ENCODE measurements around the gene MBD6.
"Not testable (repeated sequence)": the region's sequence is repeated elsewhere in the genome, so short reads cannot be mapped to it uniquely, and the experiment has no call there.

The MBD6 gene

DNA sequence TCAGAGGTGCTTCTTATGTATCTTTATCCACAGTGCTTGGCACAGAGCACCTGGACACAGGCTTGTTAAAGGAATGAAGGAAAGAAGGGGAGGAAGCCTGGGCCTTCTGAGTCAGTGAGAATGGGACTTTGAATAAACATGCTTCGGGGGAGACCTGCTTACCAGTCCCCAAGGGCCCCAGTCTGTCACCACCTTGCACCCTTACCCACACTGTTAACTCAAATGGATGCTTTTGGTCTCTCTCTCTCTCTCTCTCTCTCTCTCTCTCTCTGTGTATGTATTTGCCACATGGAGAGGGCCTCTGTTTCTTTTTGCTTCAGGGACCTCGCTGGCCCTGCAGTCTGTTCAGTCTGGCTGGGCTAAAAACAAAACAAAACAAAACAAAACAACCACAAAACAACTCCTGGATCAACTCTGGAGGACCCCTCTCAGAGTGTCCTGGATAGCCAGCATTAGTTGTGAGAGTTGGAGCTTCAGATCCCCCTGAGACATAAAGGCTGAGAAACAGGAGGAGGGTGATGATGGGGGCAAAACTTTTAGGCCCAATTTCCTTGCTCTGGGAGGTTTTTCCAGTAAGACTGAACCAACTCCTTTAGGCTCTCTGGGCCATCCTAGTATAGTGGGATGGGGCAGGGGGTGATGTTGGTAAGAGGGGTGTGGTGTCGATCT is 29.1 kb downstream of the MBD6 start:
- no peak for DNase-seq

DNA sequence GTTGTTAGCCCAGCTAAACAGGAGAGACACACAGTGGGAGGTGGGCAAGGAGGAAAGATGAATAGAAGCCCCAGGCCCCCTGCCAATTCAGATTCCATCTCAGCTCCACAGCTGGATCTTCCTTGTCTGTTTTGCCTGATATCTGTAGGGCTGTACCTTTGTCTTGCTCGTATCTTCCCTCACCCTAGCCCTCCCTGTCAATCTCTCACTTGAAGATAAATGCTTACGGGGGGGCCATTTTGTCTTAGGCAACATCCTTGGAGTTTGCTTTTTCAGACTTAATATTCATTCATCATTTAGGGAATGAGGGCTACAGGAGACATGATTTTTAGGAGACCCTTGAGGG is 29.7 kb downstream of the MBD6 start:
- no peak for DNase-seq

DNA sequence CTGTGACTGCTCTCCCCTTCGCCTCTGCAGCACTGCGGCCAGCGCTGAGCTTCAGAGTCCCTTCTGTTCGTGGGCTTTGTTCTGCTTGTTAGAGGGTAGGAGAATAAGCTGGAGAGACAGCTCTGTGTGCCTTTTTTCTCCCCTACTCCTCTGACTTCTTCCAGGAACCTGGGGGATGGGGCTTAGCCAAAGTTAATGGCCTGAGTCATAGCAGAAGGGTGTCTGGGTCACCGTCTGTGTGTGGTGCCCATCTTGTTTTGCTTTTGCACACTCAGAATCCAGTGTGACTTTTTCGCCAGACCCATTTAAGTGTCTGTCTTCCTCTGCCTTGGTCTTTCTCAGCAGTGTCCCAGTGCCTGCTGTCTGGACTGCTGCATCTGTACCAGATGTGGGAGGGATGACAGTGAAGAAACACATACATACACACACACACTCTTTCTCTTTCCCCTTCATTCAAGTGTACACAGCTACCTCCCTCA is 30.2 kb downstream of the MBD6 start:
- no peak for DNase-seq

DNA sequence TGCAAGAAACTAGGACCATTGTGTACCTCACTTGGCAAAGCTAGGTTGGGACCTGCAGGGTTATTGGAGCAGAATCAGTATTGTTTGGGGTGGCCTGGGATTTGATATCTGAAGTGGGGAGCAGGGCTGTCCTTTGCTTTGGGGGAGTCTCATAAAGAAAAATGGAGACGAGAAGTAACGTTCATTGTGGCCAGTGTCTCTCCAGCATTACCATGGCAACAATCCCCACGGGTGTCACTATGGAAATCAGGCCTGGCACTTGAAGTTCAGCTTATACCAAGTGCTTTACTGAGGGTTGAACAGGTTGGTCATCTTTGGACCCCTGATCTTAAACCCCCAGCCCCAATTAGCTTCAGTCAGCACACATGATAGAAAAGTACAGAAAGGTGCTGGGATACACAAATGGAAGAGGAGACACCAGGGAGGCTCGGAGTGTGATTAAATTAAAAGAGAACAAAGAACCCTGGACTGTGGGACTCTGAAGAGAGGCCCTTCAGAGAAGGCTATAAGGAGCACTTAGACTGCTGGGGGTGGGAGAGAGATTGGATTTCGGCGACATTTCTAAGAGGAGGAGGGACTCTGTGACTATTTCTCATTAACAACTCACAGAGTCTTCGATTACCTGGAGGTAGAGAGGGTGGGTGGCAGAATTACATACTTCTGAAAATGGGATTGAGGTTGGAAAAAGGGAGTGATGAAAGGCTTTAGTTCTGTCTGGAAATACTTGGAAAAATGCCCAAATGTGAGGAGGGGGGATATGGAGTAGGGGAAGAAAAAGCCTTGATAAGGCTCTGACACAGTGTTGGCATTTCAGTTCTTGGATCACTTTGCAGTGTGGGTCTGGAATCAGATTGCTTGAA is 30.9 kb downstream of the MBD6 start:
- no peak for DNase-seq

DNA sequence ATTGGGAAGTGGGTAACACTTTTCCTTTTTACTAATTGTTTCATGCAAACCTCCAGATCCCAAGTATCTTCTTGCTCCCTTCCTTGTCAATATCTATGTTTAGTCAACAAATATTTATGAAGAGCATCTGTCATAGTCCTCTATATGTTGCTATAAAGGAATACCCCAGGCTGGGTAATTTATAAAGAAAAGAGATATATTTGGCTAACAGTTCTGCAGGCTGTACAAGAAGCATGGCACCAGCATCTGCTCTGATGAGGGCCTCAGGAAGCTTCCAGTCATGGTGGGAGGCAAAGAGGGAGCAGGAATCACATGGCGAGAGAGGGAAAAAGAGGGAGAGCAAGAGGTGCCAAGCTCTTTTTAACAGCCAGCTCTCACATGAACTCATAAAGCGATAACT is 31.8 kb downstream of the MBD6 start:
- DNase-seq = no peak

DNA sequence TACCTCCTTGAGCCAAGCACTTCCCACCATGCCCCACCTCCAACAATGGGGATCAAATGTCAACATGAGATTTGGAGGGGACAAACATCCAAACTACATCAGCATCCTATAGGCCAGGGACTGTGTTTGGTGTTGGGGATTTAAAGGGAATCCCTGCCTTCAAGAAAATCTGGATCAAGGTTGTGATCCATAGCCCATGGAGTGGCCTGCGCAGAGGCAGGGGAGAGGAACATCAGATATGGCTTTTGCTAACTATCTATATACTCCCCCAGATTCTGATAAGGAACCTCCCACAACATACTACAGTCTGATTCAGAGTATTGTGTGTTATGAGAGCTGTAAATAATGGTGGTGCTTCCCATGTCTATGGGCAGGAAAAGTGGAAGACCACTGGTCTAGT is 32.3 kb downstream of the MBD6 start:
- no peak for DNase-seq

DNA sequence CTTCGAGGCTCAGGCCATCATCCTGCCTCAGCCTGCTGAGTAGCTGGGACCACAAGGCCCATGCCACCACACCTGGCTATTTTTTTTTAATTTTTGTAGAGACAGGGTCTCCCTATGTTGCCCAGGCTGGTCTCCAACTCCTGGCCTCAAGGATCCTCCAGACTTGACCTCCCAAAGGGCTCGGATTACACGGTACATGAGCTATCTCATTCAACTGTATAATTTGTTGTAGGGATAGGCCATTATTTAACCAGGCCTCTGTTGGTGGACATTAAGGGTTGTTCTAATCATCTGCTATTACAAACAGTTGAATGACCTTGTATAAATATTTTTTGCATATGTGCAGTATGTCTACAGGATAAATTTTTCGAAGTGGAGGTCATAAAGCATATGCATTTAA is 36.2 kb downstream of the MBD6 start:
- no peak for DNase-seq

DNA sequence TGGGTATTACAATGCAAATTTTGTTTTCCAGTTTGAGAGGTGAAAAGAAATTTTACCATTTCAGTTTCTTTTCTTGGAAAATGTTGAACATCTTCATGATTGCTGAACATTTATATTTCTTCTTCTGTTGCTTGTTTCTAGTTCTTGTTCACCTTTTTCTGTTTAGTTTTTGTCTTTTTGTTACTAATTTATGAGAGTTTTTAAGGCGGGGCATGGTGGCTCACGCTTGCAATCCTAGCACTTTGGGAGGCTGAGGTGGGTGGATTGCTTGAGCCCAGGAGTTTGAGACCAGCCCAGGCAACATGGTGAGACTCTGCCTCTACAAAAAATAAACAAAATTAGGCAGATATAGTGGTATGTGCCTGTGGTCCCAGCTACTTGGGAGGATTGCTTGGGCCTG is 37.9 kb downstream of the MBD6 start:
- no peak for DNase-seq

DNA sequence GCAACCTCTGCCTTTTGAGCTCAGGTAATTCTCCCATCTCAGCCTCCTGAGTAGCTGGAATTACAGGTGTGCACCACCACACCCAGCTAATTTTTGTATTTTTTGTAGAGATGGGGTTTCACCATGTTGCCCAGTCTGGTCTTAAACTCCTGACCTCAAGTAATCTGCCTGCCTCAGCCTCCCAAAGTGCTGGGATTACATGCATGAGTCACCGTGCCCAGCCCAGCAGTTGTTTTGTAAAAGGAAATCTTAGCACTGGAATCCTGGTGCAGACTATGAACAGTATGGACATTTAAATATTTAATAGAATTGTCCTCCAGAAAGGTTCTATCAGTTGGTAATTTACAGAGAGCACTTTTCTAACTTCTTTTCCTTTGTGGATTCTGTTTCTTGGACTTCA is 38.5 kb downstream of the MBD6 start:
- not testable (repeated sequence) for DNase-seq

DNA sequence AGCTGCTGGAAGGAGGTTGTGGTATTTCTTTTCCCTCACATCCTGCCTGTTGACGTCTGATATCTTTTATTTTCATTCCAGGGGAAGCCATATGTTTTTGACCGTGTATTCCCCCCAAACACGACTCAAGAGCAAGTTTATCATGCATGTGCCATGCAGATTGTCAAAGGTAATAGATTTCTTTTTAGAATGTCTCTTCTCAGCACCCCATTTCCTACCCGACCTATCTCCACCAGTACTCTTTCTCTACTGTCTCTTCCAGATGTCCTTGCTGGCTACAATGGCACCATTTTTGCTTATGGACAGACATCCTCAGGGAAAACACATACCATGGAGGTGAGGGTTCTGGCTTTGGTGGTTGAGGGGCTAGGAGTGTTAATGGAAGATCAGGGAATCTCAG is 40.7 kb downstream of the MBD6 start:
- DNase-seq = no peak

DNA sequence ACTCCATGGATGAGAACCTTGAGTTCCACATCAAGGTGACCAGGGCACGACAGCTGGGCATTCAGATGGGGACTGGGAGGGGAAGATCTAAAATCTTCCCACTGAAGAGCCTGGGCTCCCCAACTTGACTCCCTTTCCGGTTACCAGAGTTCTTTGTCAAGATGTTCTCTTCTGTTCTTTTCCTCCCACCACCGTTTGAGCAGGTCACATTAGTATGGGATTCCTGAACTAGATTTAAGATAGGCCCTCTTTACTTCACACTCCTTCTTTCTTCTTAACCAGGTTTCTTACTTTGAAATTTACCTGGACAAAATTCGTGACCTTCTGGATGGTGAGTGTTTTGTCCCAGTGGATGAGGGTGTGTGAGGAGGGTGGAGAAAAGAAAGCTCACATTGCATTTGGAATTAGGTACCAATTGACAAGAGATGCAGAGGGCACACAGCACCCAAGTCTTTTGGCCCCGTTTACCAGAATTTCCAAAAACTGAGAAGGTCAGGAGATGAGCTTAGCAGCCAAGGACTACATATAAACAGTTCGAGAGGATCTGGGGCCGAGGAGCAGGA is 41.6 kb downstream of the MBD6 start:
- no peak for DNase-seq

DNA sequence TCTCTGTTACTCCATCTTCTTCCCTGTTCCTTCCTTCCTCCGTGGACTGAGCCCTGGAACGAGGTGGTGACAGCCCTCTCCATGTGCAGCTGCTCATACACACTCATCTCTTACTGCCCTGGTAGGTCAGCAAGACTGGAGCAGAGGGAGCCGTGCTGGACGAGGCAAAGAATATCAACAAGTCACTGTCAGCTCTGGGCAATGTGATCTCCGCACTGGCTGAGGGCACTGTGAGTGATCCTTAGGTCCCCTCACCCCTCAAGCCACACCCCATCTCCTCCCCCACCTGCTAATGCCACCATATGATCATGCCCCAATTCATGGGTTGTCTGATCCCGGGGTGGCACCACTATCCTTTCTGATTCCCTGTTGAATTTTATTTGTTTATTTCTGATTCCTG is 46.2 kb downstream of the MBD6 start:
- no peak for DNase-seq

DNA sequence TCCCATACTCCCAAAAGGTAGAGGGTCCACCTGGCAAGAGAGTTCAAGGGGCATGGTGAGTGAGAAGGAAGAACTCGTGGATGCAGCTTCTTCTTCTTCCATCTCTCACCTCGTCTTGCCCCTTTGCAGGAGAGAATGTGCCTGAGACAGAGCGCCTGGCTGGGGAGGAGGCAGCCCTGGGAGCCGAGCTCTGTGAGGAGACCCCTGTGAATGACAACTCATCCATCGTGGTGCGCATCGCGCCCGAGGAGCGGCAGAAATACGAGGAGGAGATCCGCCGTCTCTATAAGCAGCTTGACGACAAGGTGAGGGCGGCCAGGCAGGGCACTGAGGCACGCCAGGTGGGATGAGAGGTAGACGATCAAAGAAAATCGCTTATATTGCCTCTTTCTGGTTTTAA is 47.2 kb downstream of the MBD6 start:
- DNase-seq = no peak

DNA sequence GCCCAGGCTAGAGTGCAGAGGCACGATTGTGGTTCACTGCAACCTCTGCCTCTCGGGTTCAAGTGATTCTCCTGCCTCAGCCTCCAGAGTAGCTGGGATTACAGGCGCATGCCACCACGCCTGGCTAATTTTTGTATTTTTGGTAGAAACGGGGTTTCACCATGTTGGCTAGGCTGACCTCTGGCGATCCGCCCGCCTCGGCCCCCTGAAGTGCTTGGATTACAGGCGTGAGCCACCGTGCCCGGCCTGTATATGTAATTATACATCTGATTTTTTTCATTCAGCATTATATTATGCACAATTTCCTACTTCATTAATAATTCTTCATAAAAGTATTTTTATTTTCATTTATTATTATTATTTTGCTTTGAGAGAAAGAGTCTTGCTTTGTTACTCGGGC is 47.8 kb downstream of the MBD6 start:
- DNase-seq = not testable (repeated sequence)

DNA sequence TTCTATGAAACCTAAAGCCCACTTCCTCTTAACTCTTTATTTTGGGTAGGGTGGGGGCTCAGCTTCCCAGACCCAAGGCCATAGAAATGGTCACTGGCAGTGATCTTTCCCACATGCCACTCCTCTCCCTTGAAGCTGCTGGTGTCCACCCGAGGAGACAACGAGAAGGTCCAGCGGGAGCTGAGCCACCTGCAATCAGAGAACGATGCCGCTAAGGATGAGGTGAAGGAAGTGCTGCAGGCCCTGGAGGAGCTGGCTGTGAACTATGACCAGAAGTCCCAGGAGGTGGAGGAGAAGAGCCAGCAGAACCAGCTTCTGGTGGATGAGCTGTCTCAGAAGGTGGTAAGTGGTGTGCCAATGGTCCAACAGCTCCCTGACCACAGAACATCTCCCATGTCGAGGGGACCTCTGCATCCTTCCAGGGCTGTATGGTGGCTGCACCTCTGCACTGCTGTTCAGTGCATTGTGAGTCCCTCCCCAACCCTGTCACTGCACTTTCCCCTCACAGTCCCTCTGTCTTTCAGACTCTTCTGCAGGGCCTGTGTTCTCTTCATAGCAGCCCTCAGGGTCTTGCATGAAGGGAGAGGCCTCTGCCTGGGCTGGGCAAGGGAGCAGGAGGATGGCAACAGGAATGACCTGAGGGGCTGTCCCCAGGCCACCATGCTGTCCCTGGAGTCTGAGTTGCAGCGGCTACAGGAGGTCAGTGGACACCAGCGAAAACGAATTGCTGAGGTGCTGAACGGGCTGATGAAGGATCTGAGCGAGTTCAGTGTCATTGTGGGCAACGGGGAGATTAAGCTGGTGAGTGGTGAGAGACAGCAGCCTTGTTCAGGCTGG is 49.5 kb downstream of the MBD6 start:
- no peak for DNase-seq

DNA sequence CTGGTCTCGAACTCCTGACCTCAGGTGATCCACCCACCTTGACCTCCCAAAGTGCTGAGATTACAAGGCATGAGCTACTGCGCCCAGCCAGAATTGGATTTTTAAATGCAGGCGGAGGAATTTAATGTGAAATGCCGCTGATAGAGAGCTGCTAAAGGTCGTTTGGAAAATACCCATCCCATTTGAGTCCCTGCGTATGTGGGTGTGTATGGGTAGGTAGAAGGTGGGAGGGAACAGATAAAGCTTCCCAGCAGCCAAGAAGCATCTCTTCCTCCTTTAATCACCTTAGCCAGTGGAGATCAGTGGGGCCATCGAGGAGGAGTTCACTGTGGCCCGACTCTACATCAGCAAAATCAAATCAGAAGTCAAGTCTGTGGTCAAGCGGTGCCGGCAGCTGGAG is 52.2 kb downstream of the MBD6 start:
- no peak for DNase-seq

DNA sequence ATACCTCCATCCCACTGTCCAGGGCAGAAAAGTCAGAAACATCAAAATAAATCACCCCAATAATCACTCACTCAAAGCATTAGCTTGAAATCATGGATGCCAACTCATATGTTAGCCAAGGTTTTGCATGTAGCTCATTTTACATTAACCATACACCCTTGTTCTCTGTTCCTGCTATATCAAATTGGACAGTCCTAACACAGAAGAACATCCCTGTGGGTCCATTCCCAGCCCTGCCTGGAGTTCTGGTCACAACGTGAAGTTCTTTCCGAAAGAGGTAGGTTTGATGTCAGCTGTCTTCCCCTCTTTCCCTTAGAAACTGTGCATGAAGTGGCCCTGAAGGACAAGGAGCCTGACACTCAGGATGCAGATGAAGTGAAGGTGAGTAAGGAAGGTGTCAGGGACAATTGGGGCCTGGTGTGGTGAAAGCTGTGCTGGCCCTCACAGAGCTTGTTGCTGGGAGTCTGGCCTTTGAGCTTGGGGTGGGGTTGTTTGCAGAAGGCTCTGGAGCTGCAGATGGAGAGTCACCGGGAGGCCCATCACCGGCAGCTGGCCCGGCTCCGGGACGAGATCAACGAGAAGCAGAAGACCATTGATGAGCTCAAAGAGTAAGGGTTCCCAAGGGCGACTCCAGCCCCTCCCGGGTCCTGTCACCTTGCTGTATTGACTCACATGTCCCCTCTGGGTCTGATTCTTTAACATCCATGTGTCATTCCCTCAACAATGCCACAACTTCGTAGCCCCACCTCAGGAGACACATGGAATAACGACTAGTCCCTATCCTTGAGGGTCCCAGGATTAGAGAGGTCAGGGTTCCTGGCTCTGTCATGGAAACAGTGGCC is 53.4 kb downstream of the MBD6 start:
- no peak for DNase-seq

DNA sequence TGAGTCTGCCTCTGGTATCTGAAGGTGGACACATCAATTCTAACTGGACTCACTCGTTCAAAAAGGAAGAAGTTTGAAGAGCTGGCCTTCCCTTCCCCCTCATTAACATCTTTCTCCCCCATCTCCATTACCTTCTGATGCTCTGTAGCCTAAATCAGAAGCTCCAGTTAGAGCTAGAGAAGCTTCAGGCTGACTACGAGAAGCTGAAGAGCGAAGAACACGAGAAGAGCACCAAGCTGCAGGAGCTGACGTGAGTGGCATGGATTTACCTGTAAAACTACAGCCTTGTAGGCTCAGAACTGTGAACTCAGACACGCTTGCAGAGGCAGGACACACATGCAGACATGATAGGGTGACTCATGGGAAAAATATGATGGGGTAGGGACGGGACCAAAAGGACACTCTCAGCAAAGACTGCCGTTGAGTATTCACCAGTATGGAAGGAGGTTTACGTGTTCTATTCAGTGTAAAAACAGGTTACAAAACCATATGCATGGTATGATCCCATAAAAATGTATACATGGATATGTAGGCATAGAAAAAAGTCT is 54.1 kb downstream of the MBD6 start:
- DNase-seq = no peak

DNA sequence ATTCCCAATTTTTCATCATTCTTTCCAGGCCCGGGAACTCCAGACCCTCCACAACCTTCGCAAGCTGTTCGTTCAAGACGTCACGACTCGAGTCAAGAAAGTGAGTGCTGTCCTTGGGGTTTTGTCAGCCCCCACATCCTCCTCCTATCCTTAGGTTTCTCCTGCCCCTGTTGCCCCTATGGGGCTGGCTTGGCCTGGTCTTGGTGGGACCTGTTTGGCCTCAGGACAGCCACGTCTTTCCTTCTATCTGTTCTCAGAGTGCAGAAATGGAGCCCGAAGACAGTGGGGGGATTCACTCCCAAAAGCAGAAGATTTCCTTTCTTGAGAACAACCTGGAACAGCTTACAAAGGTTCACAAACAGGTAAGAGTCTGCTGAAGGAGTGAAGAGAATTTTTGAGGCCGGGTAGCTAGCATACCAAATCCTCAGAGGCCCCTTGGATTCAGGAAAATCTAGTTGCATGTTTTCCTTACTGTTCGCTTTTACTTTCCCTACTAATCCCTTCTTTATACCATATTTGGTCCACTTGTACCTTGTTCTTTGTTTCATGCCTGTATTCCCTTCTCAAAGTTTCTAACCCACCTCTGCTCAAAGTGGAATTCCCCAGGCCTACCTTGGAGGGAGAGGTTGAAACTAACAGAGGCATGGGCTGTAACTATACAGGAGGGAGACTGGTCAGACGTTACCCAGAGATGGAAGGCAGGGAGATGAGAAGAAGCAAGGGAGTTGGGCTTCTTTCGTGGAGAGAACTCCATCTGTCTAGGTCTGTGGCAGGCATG is 55.5 kb downstream of the MBD6 start:
- no peak for DNase-seq

DNA sequence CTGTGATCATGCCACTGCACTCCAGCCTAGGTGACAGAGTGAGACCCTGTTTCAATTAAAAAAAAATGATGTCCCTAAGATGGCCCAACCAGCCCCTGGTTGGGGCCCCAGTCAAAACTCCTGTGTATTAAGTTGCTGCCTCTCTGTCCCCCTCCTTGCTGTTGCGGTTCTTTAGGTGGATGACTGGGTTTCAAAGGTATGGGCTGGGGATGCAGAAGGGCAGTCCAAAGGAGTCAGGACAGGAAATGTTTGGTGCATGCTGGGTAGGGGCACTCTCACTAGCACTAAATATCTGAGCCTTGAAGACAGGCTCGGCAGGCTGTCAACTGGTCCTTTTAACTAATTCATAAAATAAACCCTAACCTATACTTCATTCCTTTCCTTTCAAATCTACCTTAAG is 56.4 kb downstream of the MBD6 start:
- no peak for DNase-seq
